ENCODE results near the gene TSPEAR. TPM values are rescaled to one million over a fixed set of nuclear protein-coding genes. Genes with fewer than 3 reads are reported as not detected.
"Not testable (repeated sequence)": the region's sequence is repeated elsewhere in the genome, so short reads cannot be mapped to it uniquely, and the experiment has no call there.

Gene TSPEAR
- total RNA-seq, 1 donor from 2014 or later, result not detected

- TF ChIP-seq CTCF (IDR thresholded peaks at IDR 0.05; ENCODE audit: insufficient read depth, low read length, poor library complexity, severe bottlenecking), result no peak
- H3K27me3 ChIP-seq (ENCODE audit: control insufficient read depth, insufficient read depth, low read length), result peaks cover 14% of the 10 kb centered on the region
- no peaks in the 10 kb centered on the region for H3K36me3 ChIP-seq (ENCODE audit: control insufficient read depth, insufficient read depth, low read length)
- no peak overlapping the region for H3K4me3 ChIP-seq (ENCODE audit: low read depth, low read length)
- DNase-seq (ENCODE audit: low read depth), result no peak
Measured at GRCh38 chr21:44589094-44589493, 122.3 kb downstream of the TSPEAR start.

- H3K27me3 ChIP-seq (ENCODE audit: control insufficient read depth, insufficient read depth, low read length), result no peaks in the 10 kb centered on the region
- H3K4me3 ChIP-seq (ENCODE audit: low read depth, low read length), result no peak overlapping the region
- H3K36me3 ChIP-seq (ENCODE audit: control insufficient read depth, insufficient read depth, low read length), result no peaks in the 10 kb centered on the region
- no peak for TF ChIP-seq CTCF (IDR thresholded peaks at IDR 0.05; ENCODE audit: insufficient read depth, low read length, poor library complexity, severe bottlenecking)
- no peak for DNase-seq (ENCODE audit: low read depth)
Measured at GRCh38 chr21:44585892-44586291, 125.5 kb downstream of the TSPEAR start.

GRCh38 chr21:44583800-44584147 is 127.6 kb downstream of the TSPEAR start:
- H3K36me3 ChIP-seq (ENCODE audit: control insufficient read depth, insufficient read depth, low read length), result no peaks in the 10 kb centered on the region
- no peak for DNase-seq (ENCODE audit: low read depth)
- TF ChIP-seq CTCF (IDR thresholded peaks at IDR 0.05; ENCODE audit: insufficient read depth, low read length, poor library complexity, severe bottlenecking), result no peak
- H3K4me3 ChIP-seq (ENCODE audit: low read depth, low read length), result no peak overlapping the region
- no peaks in the 10 kb centered on the region for H3K27me3 ChIP-seq (ENCODE audit: control insufficient read depth, insufficient read depth, low read length)

GRCh38 chr21:44583089-44583799 is 128.1 kb downstream of the TSPEAR start:
- Histone ChIP-seq H3K36me3 (ENCODE audit: control insufficient read depth, insufficient read depth, low read length) (no peaks in the 10 kb centered on the region), H3K27me3 (ENCODE audit: control insufficient read depth, insufficient read depth, low read length) (no peaks in the 10 kb centered on the region), H3K4me3 (ENCODE audit: low read depth, low read length) (no peak overlapping the region)
- TF ChIP-seq CTCF (IDR thresholded peaks at IDR 0.05; ENCODE audit: insufficient read depth, low read length, poor library complexity, severe bottlenecking), result no peak
- no peak for DNase-seq (ENCODE audit: low read depth)

GRCh38 chr21:44582055-44582454 is 129.3 kb downstream of the TSPEAR start:
- Histone ChIP-seq H3K4me3 (ENCODE audit: low read depth, low read length) (no peak overlapping the region), H3K27me3 (ENCODE audit: control insufficient read depth, insufficient read depth, low read length) (no peaks in the 10 kb centered on the region), H3K36me3 (ENCODE audit: control insufficient read depth, insufficient read depth, low read length) (no peaks in the 10 kb centered on the region)
- no peak for DNase-seq (ENCODE audit: low read depth)
- TF ChIP-seq CTCF (IDR thresholded peaks at IDR 0.05; ENCODE audit: insufficient read depth, low read length, poor library complexity, severe bottlenecking), result no peak

- H3K4me3 ChIP-seq (ENCODE audit: low read depth, low read length), result no peak overlapping the region
- no peak for TF ChIP-seq CTCF (IDR thresholded peaks at IDR 0.05; ENCODE audit: insufficient read depth, low read length, poor library complexity, severe bottlenecking)
- no peaks in the 10 kb centered on the region for H3K36me3 ChIP-seq (ENCODE audit: control insufficient read depth, insufficient read depth, low read length)
- DNase-seq (ENCODE audit: low read depth), result no peak
- H3K27me3 ChIP-seq (ENCODE audit: control insufficient read depth, insufficient read depth, low read length), result no peaks in the 10 kb centered on the region
Measured at GRCh38 chr21:44581158-44581557, 130.2 kb downstream of the TSPEAR start.

GRCh38 chr21:44580231-44580821 is 131.0 kb downstream of the TSPEAR start, which contains the start of gene KRTAP10-5:
TSS of gene KRTAP10-5 (minus strand) at chr21:44580604. CDS start at chr21:44580578, 26 bp downstream.
- not testable (repeated sequence) for DNase-seq (ENCODE audit: low read depth); H3K27me3 ChIP-seq (ENCODE audit: control insufficient read depth, insufficient read depth, low read length); H3K4me3 ChIP-seq (ENCODE audit: low read depth, low read length); H3K36me3 ChIP-seq (ENCODE audit: control insufficient read depth, insufficient read depth, low read length)

Measured in kidney epithelial cell (primary cell).